SK-N-MC (cell line): Measurements from ENCODE around the gene ACTR10.

ENCODE experiments used
- DNase-seq: peaks from one replicate; pipeline ENCODE4 v3.0.0-alpha.2; 2011; ENCODE audit warnings: low read depth, low spot score
- H3K27ac ChIP-seq: fragments of 200-600 bp; sonication (generic); 2 replicates; pipeline ENCODE4 v1.5.1; 2016; ENCODE audit warnings: mixed run types
- H3K36me3 ChIP-seq: fragments of 200-600 bp; sonication (generic); 2 replicates; pipeline ENCODE4 v1.6.1; 2017; ENCODE audit warnings: antibody characterized with exemption, low read length, mixed read lengths; ENCODE audit not compliant: insufficient read depth
- H3K4me3 ChIP-seq: fragments of 200-600 bp; sonication (generic); 2 replicates; pipeline ENCODE4 v1.5.1; 2016
- H3K9ac ChIP-seq: fragments of 200-600 bp; sonication (generic); 2 replicates; pipeline ENCODE4 v1.8.0; 2017; ENCODE audit warnings: mixed run types, mixed read lengths; ENCODE audit not compliant: insufficient read length
- H3K9me3 ChIP-seq: fragments of 200-600 bp; sonication (generic); 2 replicates; pipeline ENCODE4 v1.6.1; 2017; ENCODE audit warnings: low read depth, mild to moderate bottlenecking, antibody characterized with exemption, low read length, moderate library complexity, mixed read lengths
- EZH2 ChIP-seq: fragments of 200-600 bp; sonication (generic); IDR thresholded peaks from one replicate; pipeline ENCODE4 v1.6.1; 2017; ENCODE audit warnings: antibody characterized with exemption
- FOXP2 ChIP-seq: optimal IDR thresholded peaks from 2 replicates; pipeline ENCODE3; 2011; ENCODE audit warnings: mild to moderate bottlenecking, moderate library complexity; ENCODE audit not compliant: insufficient read depth; ENCODE audit errors: extremely low read length, control extremely low read depth
- POLR2AphosphoS5 ChIP-seq: IDR thresholded peaks from 2 replicates; pipeline ENCODE4 v1.6.1; 2012; ENCODE audit warnings: mild to moderate bottlenecking, low read depth, low read length, borderline replicate concordance

Gene ACTR10

GRCh38 chr14:58199726-58200479 lies at the start of gene ACTR10:
Gene ACTR10 (plus strand): TSS chr14:58200149. CDS start chr14:58200218, 69 bp downstream.
- peak within 1 kb of the TSS; percentile 82 for H3K9ac ChIP-seq
- peak within 1 kb of the TSS; percentile 86 for H3K27ac ChIP-seq
- H3K36me3 ChIP-seq, result peaks cover 16% of the 10 kb centered on the region
- H3K9me3 ChIP-seq, result no peaks in the 10 kb centered on the region
- no peak for TF ChIP-seq FOXP2
- TF ChIP-seq POLR2AphosphoS5, result peak; percentile 82
- no peak for DNase-seq
- peak within 1 kb of the TSS; percentile 89 for H3K4me3 ChIP-seq

GRCh38 chr14:58150243-58150805 lies 49.6 kb upstream of the ACTR10 start:
- H3K9ac ChIP-seq, result no peak overlapping the region
- DNase-seq, result no peak
- H3K9me3 ChIP-seq, result no peaks in the 10 kb centered on the region
- H3K27ac ChIP-seq, result no peak overlapping the region
- H3K4me3 ChIP-seq, result no peak overlapping the region
- no peaks in the 10 kb centered on the region for H3K36me3 ChIP-seq
- TF ChIP-seq POLR2AphosphoS5 (no peak), EZH2 (no peak), FOXP2 (no peak)

- peak overlapping the region; percentile 83 for H3K4me3 ChIP-seq
- no peaks in the 10 kb centered on the region for H3K9me3 ChIP-seq
- TF ChIP-seq EZH2, result no peak
- no peak for TF ChIP-seq FOXP2
- TF ChIP-seq POLR2AphosphoS5, result no peak
- H3K27ac ChIP-seq, result no peak overlapping the region
- H3K9ac ChIP-seq, result peak overlapping the region; percentile 59
- H3K36me3 ChIP-seq, result no peaks in the 10 kb centered on the region
- DNase-seq, result no peak
These were observed 48.6 kb upstream of the ACTR10 start for GRCh38 chr14:58151133-58152013.

- H3K27ac ChIP-seq, result no peak within 1 kb of the TSS
- no peak for TF ChIP-seq EZH2
- no peak for TF ChIP-seq POLR2AphosphoS5
- no peak for TF ChIP-seq FOXP2
- H3K9ac ChIP-seq, result peak within 1 kb of the TSS; percentile 59
- no peaks in the 10 kb centered on the region for H3K36me3 ChIP-seq
- H3K9me3 ChIP-seq, result no peaks in the 10 kb centered on the region
- H3K4me3 ChIP-seq, result peak within 1 kb of the TSS; percentile 83
- DNase-seq, result no peak
These were observed 47.7 kb upstream of the ACTR10 start, which contains the start of gene ARMH4 for GRCh38 chr14:58152014-58152857. Gene ARMH4 (minus strand): TSS chr14:58152213. CDS start chr14:58139358, 12,855 bp downstream.

GRCh38 chr14:58160561-58160960 lies 39.4 kb upstream of the ACTR10 start:
- Histone ChIP-seq H3K27ac (no peak overlapping the region), H3K36me3 (no peaks in the 10 kb centered on the region), H3K9ac (no peak overlapping the region), H3K9me3 (no peaks in the 10 kb centered on the region), H3K4me3 (no peak overlapping the region)
- no peak for DNase-seq
- TF ChIP-seq POLR2AphosphoS5 (no peak), EZH2 (no peak), FOXP2 (no peak)

GRCh38 chr14:58166005-58166983 lies 33.7 kb upstream of the ACTR10 start:
- no peaks in the 10 kb centered on the region for H3K36me3 ChIP-seq
- no peak overlapping the region for H3K9ac ChIP-seq
- H3K9me3 ChIP-seq, result no peaks in the 10 kb centered on the region
- H3K4me3 ChIP-seq, result no peak overlapping the region
- no peak overlapping the region for H3K27ac ChIP-seq
- TF ChIP-seq POLR2AphosphoS5 (no peak), FOXP2 (no peak), EZH2 (no peak)
- peak; percentile 24 for DNase-seq

GRCh38 chr14:58167057-58167456 lies 32.9 kb upstream of the ACTR10 start:
- no peak for TF ChIP-seq POLR2AphosphoS5
- no peak for TF ChIP-seq EZH2
- no peak for TF ChIP-seq FOXP2
- H3K9me3 ChIP-seq, result no peaks in the 10 kb centered on the region

More at GRCh38 chr14:58167057-58167456, 32.9 kb upstream of the ACTR10 start:
- no peak for DNase-seq
- Histone ChIP-seq H3K4me3 (no peak overlapping the region), H3K9ac (no peak overlapping the region), H3K27ac (no peak overlapping the region), H3K36me3 (no peaks in the 10 kb centered on the region)
